MM.1S (cell line): ENCODE results near the gene IGSF11.

Experiments
- EZH2 ChIP-seq: fragments of 300-600 bp; sonication (generic); optimal IDR thresholded peaks from 2 replicates; pipeline ENCODE3; 2017; ENCODE audit warnings: low read depth, mild to moderate bottlenecking, antibody characterized with exemption, low read length, mixed read lengths
- EZH2phosphoT487 ChIP-seq: fragments of 300-600 bp; sonication (generic); IDR thresholded peaks from 2 replicates; pipeline ENCODE4 v1.6.1; 2018; ENCODE audit warnings: antibody characterized with exemption, low read length
- TF ChIP-seq, protein P1 (sequence below): fragments of 300-600 bp; sonication (generic); IDR thresholded peaks from 2 replicates; pipeline ENCODE4 v1.5.1; 2016; ENCODE audit warnings: antibody characterized with exemption, low read length, mixed read lengths

DNA sequence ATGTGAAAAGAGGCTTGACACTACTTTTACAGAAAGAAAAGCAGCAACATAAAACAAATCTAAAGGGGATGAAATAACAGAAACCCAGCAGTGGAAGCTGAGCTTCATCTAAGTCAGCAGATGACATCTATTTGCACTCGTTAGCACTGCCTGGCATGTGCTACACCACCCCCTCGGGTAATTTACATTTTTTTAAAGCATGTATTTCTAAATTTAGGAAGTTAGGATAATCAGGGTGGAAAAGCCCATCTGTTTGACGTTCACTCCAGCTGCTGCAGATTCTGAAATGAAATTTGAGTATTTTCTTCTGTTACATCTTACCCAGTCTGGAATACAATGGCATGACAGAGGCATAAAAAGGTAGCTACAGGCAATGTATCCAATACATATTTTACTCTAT, 20.7 kb downstream of the IGSF11 start:
- TF ChIP-seq, protein P1, sequence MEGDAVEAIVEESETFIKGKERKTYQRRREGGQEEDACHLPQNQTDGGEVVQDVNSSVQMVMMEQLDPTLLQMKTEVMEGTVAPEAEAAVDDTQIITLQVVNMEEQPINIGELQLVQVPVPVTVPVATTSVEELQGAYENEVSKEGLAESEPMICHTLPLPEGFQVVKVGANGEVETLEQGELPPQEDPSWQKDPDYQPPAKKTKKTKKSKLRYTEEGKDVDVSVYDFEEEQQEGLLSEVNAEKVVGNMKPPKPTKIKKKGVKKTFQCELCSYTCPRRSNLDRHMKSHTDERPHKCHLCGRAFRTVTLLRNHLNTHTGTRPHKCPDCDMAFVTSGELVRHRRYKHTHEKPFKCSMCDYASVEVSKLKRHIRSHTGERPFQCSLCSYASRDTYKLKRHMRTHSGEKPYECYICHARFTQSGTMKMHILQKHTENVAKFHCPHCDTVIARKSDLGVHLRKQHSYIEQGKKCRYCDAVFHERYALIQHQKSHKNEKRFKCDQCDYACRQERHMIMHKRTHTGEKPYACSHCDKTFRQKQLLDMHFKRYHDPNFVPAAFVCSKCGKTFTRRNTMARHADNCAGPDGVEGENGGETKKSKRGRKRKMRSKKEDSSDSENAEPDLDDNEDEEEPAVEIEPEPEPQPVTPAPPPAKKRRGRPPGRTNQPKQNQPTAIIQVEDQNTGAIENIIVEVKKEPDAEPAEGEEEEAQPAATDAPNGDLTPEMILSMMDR = no peak
- TF ChIP-seq EZH2phosphoT487 (no peak), EZH2 (no peak)
